RWPE1 (cell line): Measurements from ENCODE around the gene ARSB.
"Not testable (repeated sequence)": the region's sequence is repeated elsewhere in the genome, so short reads cannot be mapped to it uniquely, and the experiment has no call there.

ENCODE experiments used
- CTCF ChIA-PET: fragments of 350-600 bp; sonication (Branson Sonifier 250); formaldehyde crosslinking; extraction: SDS; loops from one replicate; lab custom pipeline; 2021; lab: Yijun Ruan, JAX
- POLR2A ChIA-PET: fragments of 400-600 bp; formaldehyde crosslinking; extraction: SDS; loops from one replicate; lab custom pipeline; 2020; ENCODE audit warnings: antibody characterized with exemption; ENCODE audit not compliant: low non-redundant PET; lab: Yijun Ruan, JAX
- DNase-seq: peaks from one replicate; pipeline ENCODE4 v3.0.0; 2012; ENCODE audit warnings: low spot score
- H3K27ac ChIP-seq: fragments of 450-650 bp; 2 replicates; pipeline ENCODE4 v1.5.1; 2017
- CTCF ChIP-seq: fragments of 450-650 bp; conservative IDR thresholded peaks from 2 replicates; pipeline ENCODE4 v1.5.1; 2017; ENCODE audit warnings: low read depth, mild to moderate bottlenecking

The ARSB gene

GRCh38 chr5:78989080-78989479 is 4.0 kb upstream of the ARSB start:
- TF ChIP-seq CTCF = no peak
- DNase-seq = no peak
- CTCF ChIA-PET = interaction anchor here (0.6 to 0.7 kb wide), 4 partner anchors 36 to 764 kb away, joined by 3 to 4 read pairs (median 4); partner anchors contain the start of gene BHMT
- H3K27ac ChIP-seq = no peak overlapping the region
- POLR2A ChIA-PET = no interaction called here

GRCh38 chr5:78985725-78986223 is 664 bp upstream of the ARSB start:
- ChIA-PET POLR2A (interaction anchor here (0.5 kb wide), 1 partner anchor 703 kb away, joined by 3 read pairs; no protein-coding TSS in a partner anchor), CTCF (interaction anchor here (0.6 to 2.0 kb wide), 6 partner anchors 35 to 483 kb away, joined by 3 to 5 read pairs (median 3); no protein-coding TSS in a partner anchor)
- H3K27ac ChIP-seq = peak overlapping the region; percentile 97
- TF ChIP-seq CTCF = no peak
- no peak for DNase-seq

GRCh38 chr5:78984439-78985115 is 533 bp downstream of the ARSB start:
- ChIA-PET CTCF (interaction anchor here (0.7 to 2.0 kb wide), 5 partner anchors 19 to 148 kb away, joined by 3 to 5 read pairs (median 4); no protein-coding TSS in a partner anchor), POLR2A (interaction anchor here (0.6 kb wide), 1 partner anchor 207 kb away, joined by 3 read pairs; no protein-coding TSS in a partner anchor)
- TF ChIP-seq CTCF = 0 out of 2 replicates have a peak, but pooled peaks have one; percentile 10
- DNase-seq = peak; percentile 96
- H3K27ac ChIP-seq = peak overlapping the region; percentile 97

DNA sequence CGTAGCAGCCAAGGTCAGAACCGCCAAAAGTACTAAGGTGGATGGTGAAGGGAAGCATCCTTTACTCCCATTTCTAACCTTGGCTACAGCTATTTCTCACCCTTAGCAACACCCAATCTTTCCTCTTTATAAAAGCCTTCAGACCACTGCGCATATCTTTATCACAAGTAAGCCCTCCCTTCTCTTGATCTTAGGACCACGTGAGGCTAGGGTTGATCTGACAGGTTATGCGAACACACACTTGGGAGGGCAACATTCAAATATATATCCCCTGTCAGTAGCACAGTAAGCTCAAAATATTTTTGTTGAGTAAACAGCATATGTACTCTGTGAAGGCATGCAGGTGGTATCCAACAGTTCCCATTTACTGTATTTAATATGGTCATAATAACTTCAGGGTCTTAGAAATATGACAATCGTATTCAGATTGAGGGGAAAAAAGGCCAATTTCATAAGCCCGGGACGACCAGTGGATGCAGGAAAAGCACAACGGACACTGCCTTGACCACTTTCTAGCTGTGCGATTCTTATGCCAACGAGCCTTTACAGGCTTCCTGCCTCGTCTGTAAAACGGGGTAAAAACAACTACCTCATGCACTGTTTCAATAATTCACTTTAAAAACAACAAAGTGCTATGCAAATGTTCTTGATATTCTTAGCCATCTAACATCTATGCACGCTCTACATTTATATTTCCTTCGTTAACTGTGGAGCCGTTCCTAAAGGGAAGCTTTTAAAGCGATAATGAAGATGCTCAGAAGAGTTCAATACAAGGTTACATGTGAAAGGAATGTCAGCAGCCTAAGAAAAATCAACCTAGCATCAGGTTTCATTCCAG is 1.3 kb downstream of the ARSB start:
- TF ChIP-seq CTCF = no peak
- no peak for DNase-seq
- CTCF ChIA-PET = interaction anchor here (0.6 to 0.9 kb wide), 3 partner anchors 18 to 1013 kb away, joined by 3 to 6 read pairs (median 3); no protein-coding TSS in a partner anchor
- peak overlapping the region; percentile 97 for H3K27ac ChIP-seq
- POLR2A ChIA-PET = interaction anchor here (0.6 kb wide), 1 partner anchor 208 kb away, joined by 3 read pairs; no protein-coding TSS in a partner anchor

- DNase-seq, H3K27ac ChIP-seq, POLR2A ChIA-PET, CTCF ChIA-PET: not testable (repeated sequence)
These were observed 1.9 kb downstream of the ARSB start for GRCh38 chr5:78983194-78983593.

DNA sequence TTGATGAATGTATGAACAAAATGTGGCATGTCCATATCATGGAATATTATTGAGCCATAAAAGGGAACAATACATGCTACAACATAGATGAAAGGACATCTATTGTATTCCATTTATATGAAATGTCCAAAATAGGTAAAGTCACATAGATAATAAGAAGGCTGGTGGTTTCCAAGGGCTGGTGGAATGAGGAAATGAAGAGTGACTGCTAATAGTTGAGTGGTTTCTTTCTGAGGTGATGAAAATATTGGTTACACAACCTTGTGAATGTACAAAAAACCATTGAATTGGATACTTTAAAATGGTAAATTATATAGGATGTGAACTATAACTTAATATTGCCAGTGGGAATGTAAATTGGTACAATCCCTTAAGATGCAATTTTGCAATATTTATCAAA is 5.2 kb downstream of the ARSB start:
- CTCF ChIA-PET = interaction anchor here (0.6 kb wide), 1 partner anchor 1191 kb away, joined by 4 read pairs; no protein-coding TSS in a partner anchor

More for the DNA sequence above, 5.2 kb downstream of the ARSB start:
- POLR2A ChIA-PET = no interaction called here
- no peak for TF ChIP-seq CTCF
- no peak overlapping the region for H3K27ac ChIP-seq
- DNase-seq = no peak
